HepG2 (cell line): ENCODE measurements around the gene FOXK2. TPM values are rescaled to one million over a fixed set of nuclear protein-coding genes. Genes with fewer than 3 reads are reported as not detected.

Experiments used
- DMAP1 ChIP-seq: IDR thresholded peaks from 2 replicates; pipeline ENCODE4 v1.6.1; 2016
- HNRNPK ChIP-seq: fragments of 200-400 bp; formaldehyde crosslinking; IDR thresholded peaks from 2 replicates; pipeline ENCODE4 v1.6.1; 2018; ENCODE audit warnings: low read length, low read depth, moderate library complexity, mild to moderate bottlenecking; ENCODE audit not compliant: poor library complexity, severe bottlenecking
- HOXA9 ChIP-seq: sonication (generic); formaldehyde crosslinking; IDR thresholded peaks from 2 replicates; pipeline ENCODE4 v1.8.1; 2022; ENCODE audit warnings: missing genetic modification reagents, mild to moderate bottlenecking, moderate library complexity, borderline replicate concordance
- NBN ChIP-seq: fragments of 450-650 bp; conservative IDR thresholded peaks from 2 replicates; pipeline ENCODE4 v1.6.1; 2017
- POLR2AphosphoS2 ChIP-seq: IDR thresholded peaks from 2 replicates; pipeline ENCODE4 v1.6.1; 2011; ENCODE audit warnings: low read depth, low read length, improper control_type of control experiment
- POLR2AphosphoS5 ChIP-seq: IDR thresholded peaks from 2 replicates; pipeline ENCODE4 v1.6.1; 2012; ENCODE audit warnings: low read depth, low read length
- ZBTB38 ChIP-seq: sonication (generic); formaldehyde crosslinking; IDR thresholded peaks from 2 replicates; pipeline ENCODE4 v1.5.1; 2020; ENCODE audit warnings: mild to moderate bottlenecking, missing genetic modification reagents
- ZC3H13 ChIP-seq: sonication (generic); formaldehyde crosslinking; IDR thresholded peaks from 2 replicates; pipeline ENCODE4 v1.8.1; 2023; ENCODE audit warnings: mild to moderate bottlenecking, missing genetic modification reagents, moderate library complexity
- ZIK1 ChIP-seq: sonication (generic); formaldehyde crosslinking; IDR thresholded peaks from 2 replicates; pipeline ENCODE4 v1.5.0; 2020; ENCODE audit warnings: mild to moderate bottlenecking, low read depth, missing genetic modification reagents, borderline replicate concordance
- ZNF205 ChIP-seq: IDR thresholded peaks from 2 replicates; pipeline ENCODE4 v1.6.1; 2018; ENCODE audit warnings: missing biosample characterization, missing genetic modification reagents
- ZNF431 ChIP-seq: sonication (generic); formaldehyde crosslinking; IDR thresholded peaks from 2 replicates; pipeline ENCODE4 v1.9.0; 2022; ENCODE audit warnings: missing genetic modification reagents, low read depth, mild to moderate bottlenecking, borderline replicate concordance
- ZNF605 ChIP-seq: sonication (generic); formaldehyde crosslinking; IDR thresholded peaks from 2 replicates; pipeline ENCODE4 v1.8.0; 2022; ENCODE audit warnings: mild to moderate bottlenecking, missing genetic modification reagents
- ZNF7 ChIP-seq: IDR thresholded peaks from 2 replicates; pipeline ENCODE4 v1.6.1; 2016; ENCODE audit warnings: missing biosample characterization, missing genetic modification reagents
- polyA plus RNA-seq, 8 experiments: library from polyadenylated mRNA; depleted of rRNA in 3 of 8; stranded (reverse) in 7 of 8; unstranded in 1 of 8; fragments of >200 nt; fragmentation: Illumina TruSeq in 4 of 8; extraction: Trizol in 4 of 8; gene quantifications; 2 replicates each; pipeline versions ENCODE4 v1.2.1 to v1.2.3, GENCODE V29; 2011 to 2016; ENCODE audit warnings: low read depth in 4 of 8, missing spikeins in 1 of 8, mixed read lengths in 1 of 8; ENCODE audit not compliant: insufficient read depth in 1 of 8
- total RNA-seq, 5 experiments: library from RNA; depleted of rRNA; stranded (reverse); fragments of >200 nt; fragmentation: Illumina TruSeq; extraction: Trizol; gene quantifications; 2 replicates each; pipeline ENCODE4 v1.2.3, GENCODE V29; 2016; ENCODE audit warnings: low read depth in 1 of 5
- TF ChIP-seq, protein P1 (sequence below): sonication (generic); formaldehyde crosslinking; IDR thresholded peaks from 2 replicates; pipeline ENCODE4 v1.5.0; 2020; ENCODE audit warnings: mild to moderate bottlenecking, missing genetic modification reagents
- TF ChIP-seq, protein P2 (sequence below): sonication (generic); formaldehyde crosslinking; IDR thresholded peaks from 2 replicates; pipeline ENCODE4 v1.5.1; 2020; ENCODE audit warnings: mild to moderate bottlenecking, missing genetic modification reagents, moderate library complexity
- TF ChIP-seq, protein P3 (sequence below): sonication (generic); formaldehyde crosslinking; IDR thresholded peaks from 2 replicates; pipeline ENCODE4 v1.4.0; 2020; ENCODE audit warnings: missing genetic modification reagents, borderline replicate concordance
- TF ChIP-seq, protein P4 (sequence below): sonication (generic); formaldehyde crosslinking; IDR thresholded peaks from 2 replicates; pipeline ENCODE4 v1.4.0; 2020; ENCODE audit warnings: missing genetic modification reagents, mild to moderate bottlenecking, borderline replicate concordance
- TF ChIP-seq, protein P5 (sequence below): sonication (generic); formaldehyde crosslinking; IDR thresholded peaks from 2 replicates; pipeline ENCODE4 v1.4.0; 2020; ENCODE audit warnings: mild to moderate bottlenecking, missing genetic modification reagents

Gene FOXK2
- total and polyA plus RNA-seq, 2 of the 13 experiments (the other 11 are each of a cell fraction or from before 2014, with no cell fraction given), result 67.1 to 67.2 TPM

DNA sequence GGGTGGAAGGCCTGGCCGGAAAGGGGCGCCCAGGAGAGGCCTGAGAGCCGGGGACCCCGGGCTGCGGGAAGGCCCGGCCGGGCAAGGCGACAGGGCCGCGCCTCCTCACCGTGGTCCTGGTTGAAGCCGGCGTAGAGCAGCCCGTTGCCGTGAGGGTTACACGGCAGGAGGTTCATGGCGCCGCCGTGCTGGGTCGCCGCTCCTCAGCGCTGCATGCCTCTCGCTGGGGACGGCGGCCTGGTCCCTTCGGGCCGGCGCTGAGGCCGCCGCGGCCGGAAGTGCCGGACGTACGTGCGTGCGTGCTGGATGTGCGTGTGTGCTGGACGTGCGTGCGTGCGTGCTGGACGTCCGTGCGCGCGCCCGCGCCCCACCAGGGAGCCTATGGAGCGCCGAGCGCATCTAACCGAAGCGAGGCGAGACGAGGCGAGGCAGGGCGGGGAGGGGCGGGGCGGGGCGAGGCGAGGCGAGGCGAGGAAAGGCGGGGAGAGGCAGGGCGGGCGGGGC lies 128.7 kb downstream of the FOXK2 start, which contains the start of gene WDR45B (continued):
- TF ChIP-seq HOXA9 (peak; percentile 33; the same call in 1 of the 2 replicates), POLR2AphosphoS5 (peak; percentile 92), DMAP1 (CRISPR knock-in tag) (peak; percentile 85), ZIK1 (peak; percentile 80; the same call in 1 of the 2 replicates), HNRNPK (peak; percentile 77), POLR2AphosphoS2 (no peak), ZC3H13 (CRISPR knock-in tag) (0 out of 2 replicates have a peak, but pooled peaks have one; percentile 23), NBN (no peak), ZNF431 (peak; percentile 94), ZNF605 (no peak), ZNF7 (CRISPR knock-in tag) (no peak), ZNF205 (peak; percentile 76), ZBTB38 (CRISPR knock-in tag) (peak; percentile 94)
- TF ChIP-seq, protein P1, sequence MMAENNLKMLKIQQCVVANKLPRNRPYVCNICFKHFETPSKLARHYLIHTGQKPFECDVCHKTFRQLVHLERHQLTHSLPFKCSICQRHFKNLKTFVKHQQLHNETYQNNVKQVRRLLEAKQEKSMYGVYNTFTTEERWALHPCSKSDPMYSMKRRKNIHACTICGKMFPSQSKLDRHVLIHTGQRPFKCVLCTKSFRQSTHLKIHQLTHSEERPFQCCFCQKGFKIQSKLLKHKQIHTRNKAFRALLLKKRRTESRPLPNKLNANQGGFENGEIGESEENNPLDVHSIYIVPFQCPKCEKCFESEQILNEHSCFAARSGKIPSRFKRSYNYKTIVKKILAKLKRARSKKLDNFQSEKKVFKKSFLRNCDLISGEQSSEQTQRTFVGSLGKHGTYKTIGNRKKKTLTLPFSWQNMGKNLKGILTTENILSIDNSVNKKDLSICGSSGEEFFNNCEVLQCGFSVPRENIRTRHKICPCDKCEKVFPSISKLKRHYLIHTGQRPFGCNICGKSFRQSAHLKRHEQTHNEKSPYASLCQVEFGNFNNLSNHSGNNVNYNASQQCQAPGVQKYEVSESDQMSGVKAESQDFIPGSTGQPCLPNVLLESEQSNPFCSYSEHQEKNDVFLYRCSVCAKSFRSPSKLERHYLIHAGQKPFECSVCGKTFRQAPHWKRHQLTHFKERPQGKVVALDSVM (CRISPR knock-in tag), result 0 out of 2 replicates have a peak, but pooled peaks have one; percentile 19
- TF ChIP-seq, protein P2, sequence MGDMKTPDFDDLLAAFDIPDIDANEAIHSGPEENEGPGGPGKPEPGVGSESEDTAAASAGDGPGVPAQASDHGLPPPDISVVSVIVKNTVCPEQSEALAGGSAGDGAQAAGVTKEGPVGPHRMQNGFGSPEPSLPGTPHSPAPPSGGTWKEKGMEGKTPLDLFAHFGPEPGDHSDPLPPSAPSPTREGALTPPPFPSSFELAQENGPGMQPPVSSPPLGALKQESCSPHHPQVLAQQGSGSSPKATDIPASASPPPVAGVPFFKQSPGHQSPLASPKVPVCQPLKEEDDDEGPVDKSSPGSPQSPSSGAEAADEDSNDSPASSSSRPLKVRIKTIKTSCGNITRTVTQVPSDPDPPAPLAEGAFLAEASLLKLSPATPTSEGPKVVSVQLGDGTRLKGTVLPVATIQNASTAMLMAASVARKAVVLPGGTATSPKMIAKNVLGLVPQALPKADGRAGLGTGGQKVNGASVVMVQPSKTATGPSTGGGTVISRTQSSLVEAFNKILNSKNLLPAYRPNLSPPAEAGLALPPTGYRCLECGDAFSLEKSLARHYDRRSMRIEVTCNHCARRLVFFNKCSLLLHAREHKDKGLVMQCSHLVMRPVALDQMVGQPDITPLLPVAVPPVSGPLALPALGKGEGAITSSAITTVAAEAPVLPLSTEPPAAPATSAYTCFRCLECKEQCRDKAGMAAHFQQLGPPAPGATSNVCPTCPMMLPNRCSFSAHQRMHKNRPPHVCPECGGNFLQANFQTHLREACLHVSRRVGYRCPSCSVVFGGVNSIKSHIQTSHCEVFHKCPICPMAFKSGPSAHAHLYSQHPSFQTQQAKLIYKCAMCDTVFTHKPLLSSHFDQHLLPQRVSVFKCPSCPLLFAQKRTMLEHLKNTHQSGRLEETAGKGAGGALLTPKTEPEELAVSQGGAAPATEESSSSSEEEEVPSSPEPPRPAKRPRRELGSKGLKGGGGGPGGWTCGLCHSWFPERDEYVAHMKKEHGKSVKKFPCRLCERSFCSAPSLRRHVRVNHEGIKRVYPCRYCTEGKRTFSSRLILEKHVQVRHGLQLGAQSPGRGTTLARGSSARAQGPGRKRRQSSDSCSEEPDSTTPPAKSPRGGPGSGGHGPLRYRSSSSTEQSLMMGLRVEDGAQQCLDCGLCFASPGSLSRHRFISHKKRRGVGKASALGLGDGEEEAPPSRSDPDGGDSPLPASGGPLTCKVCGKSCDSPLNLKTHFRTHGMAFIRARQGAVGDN (CRISPR knock-in tag), result peak; percentile 92
- TF ChIP-seq, protein P3, sequence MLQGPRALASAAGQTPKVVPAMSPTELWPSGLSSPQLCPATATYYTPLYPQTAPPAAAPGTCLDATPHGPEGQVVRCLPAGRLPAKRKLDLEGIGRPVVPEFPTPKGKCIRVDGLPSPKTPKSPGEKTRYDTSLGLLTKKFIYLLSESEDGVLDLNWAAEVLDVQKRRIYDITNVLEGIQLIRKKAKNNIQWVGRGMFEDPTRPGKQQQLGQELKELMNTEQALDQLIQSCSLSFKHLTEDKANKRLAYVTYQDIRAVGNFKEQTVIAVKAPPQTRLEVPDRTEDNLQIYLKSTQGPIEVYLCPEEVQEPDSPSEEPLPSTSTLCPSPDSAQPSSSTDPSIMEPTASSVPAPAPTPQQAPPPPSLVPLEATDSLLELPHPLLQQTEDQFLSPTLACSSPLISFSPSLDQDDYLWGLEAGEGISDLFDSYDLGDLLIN (CRISPR knock-in tag), result peak; percentile 93; the same call in 1 of the 2 replicates
- TF ChIP-seq, protein P4, sequence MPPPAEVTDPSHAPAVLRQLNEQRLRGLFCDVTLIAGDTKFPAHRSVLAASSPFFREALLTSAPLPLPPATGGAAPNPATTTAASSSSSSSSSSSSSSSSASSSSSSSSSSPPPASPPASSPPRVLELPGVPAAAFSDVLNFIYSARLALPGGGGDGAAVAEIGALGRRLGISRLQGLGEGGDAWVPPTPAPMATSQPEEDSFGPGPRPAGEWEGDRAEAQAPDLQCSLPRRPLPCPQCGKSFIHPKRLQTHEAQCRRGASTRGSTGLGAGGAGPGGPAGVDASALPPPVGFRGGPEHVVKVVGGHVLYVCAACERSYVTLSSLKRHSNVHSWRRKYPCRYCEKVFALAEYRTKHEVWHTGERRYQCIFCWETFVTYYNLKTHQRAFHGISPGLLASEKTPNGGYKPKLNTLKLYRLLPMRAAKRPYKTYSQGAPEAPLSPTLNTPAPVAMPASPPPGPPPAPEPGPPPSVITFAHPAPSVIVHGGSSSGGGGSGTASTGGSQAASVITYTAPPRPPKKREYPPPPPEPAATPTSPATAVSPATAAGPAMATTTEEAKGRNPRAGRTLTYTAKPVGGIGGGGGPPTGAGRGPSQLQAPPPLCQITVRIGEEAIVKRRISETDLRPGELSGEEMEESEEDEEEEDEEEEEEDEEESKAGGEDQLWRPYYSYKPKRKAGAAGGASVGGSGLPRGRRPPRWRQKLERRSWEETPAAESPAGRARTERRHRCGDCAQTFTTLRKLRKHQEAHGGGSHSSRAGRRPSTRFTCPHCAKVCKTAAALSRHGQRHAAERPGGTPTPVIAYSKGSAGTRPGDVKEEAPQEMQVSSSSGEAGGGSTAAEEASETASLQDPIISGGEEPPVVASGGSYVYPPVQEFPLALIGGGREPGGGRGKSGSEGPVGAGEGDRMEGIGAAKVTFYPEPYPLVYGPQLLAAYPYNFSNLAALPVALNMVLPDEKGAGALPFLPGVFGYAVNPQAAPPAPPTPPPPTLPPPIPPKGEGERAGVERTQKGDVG (CRISPR knock-in tag), result peak; percentile 69; the same call in 1 of the 2 replicates
- TF ChIP-seq, protein P5, sequence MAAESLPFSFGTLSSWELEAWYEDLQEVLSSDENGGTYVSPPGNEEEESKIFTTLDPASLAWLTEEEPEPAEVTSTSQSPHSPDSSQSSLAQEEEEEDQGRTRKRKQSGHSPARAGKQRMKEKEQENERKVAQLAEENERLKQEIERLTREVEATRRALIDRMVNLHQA, result no peak
